Loucy (cell line): ENCODE data around the gene PKHD1.

Source experiments
- EZH2phosphoT487 ChIP-seq: fragments of 200-600 bp; IDR thresholded peaks from 2 replicates; pipeline ENCODE4 v1.6.1; 2018; ENCODE audit warnings: antibody characterized with exemption, mild to moderate bottlenecking, moderate library complexity, borderline replicate concordance
- TF ChIP-seq, protein P1 (sequence below): fragments of 200-600 bp; sonication (generic); conservative IDR thresholded peaks from 2 replicates; pipeline ENCODE4 v1.5.1; 2014; ENCODE audit warnings: mild to moderate bottlenecking, antibody characterized with exemption, low read length

DNA sequence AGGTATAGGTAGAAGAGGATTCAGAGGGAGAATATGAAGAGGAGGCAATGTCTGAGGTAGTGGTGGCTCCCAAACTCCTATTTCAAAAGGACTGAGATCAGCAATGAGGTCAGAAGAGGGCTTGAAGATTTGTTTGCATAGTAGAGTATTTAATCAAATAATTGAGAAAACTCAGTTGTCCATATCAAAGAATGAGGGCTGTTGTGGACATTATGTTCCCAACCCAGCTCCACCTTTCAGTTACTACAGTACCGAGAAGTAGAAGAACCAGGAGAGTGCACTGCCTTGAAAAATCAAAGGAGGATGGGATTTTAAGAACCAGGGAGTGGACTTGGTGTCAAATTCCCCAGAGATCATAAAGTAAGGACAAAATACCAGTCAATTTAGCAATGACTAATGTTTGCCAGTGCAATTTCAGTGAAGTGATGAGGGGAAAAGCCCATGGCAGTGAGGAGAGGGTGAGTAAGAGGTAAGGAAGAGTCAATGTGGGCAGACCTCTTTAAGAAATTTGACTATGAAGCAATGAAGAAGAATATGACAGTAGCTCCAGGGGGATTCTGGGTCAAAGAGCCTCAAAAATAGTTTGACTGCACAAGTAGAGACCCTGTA, 382.4 kb downstream of the PKHD1 start:
- TF ChIP-seq, protein P1, sequence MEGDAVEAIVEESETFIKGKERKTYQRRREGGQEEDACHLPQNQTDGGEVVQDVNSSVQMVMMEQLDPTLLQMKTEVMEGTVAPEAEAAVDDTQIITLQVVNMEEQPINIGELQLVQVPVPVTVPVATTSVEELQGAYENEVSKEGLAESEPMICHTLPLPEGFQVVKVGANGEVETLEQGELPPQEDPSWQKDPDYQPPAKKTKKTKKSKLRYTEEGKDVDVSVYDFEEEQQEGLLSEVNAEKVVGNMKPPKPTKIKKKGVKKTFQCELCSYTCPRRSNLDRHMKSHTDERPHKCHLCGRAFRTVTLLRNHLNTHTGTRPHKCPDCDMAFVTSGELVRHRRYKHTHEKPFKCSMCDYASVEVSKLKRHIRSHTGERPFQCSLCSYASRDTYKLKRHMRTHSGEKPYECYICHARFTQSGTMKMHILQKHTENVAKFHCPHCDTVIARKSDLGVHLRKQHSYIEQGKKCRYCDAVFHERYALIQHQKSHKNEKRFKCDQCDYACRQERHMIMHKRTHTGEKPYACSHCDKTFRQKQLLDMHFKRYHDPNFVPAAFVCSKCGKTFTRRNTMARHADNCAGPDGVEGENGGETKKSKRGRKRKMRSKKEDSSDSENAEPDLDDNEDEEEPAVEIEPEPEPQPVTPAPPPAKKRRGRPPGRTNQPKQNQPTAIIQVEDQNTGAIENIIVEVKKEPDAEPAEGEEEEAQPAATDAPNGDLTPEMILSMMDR, result no peak
- TF ChIP-seq EZH2phosphoT487, result no peak
